IMR-90 (cell line): ENCODE measurements around the gene LRPAP1. TPM values are rescaled to one million over a fixed set of nuclear protein-coding genes. Genes with fewer than 3 reads are reported as not detected.

Source experiments
- ATAC-seq: fragments of 200-7000 bp; cut with Tn5 transposase; 2 replicates; pipeline ENCODE4 v1.9.1; 2020; ENCODE audit warnings: low read depth, mild to moderate bottlenecking, moderate library complexity
- BruUV-seq: library from RNA; stranded (reverse); fragments of 400-500 nt; replicated peaks from 2 replicates; lab custom pipeline; 2021; lab: Mats Ljungman, UMichigan
- CTCF ChIA-PET: fragments of 300-600 bp; formaldehyde crosslinking; extraction: SDS; loops from one replicate; lab custom pipeline; 2021; ENCODE audit warnings: antibody characterized with exemption; lab: Yijun Ruan, JAX
- POLR2A ChIA-PET: fragments of 300-600 bp; sonication (Branson Sonifier 250); formaldehyde crosslinking; loops from one replicate; lab custom pipeline; 2022; ENCODE audit warnings: antibody characterized with exemption; ENCODE audit not compliant: unreplicated experiment; lab: Charles Lee
- DNase-seq: peaks from one replicate; pipeline ENCODE4 v3.0.0; 2013
- H2AFZ ChIP-seq: replicated peaks from 2 replicates; pipeline ENCODE3; 2013; ENCODE audit warnings: low read length, mild to moderate bottlenecking; ENCODE audit not compliant: poor library complexity
- H2AK5ac ChIP-seq: 2 replicates; pipeline ENCODE4 v1.6.1; 2013; ENCODE audit warnings: low read depth, low read length, inconsistent platforms
- H2AK9ac ChIP-seq: replicated peaks from 2 replicates; pipeline ENCODE3; 2013; ENCODE audit warnings: mild to moderate bottlenecking, low read depth, low read length, moderate library complexity; ENCODE audit not compliant: poor library complexity
- H2BK120ac ChIP-seq: 2 replicates; pipeline ENCODE4 v1.6.1; 2013; ENCODE audit warnings: low read depth, low read length, inconsistent platforms
- H2BK15ac ChIP-seq: 3 replicates; pipeline ENCODE4 v1.6.1; 2013; ENCODE audit warnings: low read depth, low read length, inconsistent platforms
- H2BK20ac ChIP-seq: 2 replicates; pipeline ENCODE4 v1.6.1; 2013; ENCODE audit warnings: low read depth, mild to moderate bottlenecking, inconsistent platforms, low read length, moderate library complexity
- H2BK5ac ChIP-seq: 2 replicates; pipeline ENCODE4 v1.6.1; 2013; ENCODE audit warnings: mild to moderate bottlenecking, low read depth, low read length, inconsistent platforms; ENCODE audit not compliant: poor library complexity, severe bottlenecking
- H3K14ac ChIP-seq: replicated peaks from 2 replicates; pipeline ENCODE4 v1.6.1; 2013; ENCODE audit warnings: low read depth, low read length, inconsistent platforms
- H3K18ac ChIP-seq: 2 replicates; pipeline ENCODE4 v1.6.1; 2013; ENCODE audit warnings: low read depth, low read length, control low read depth
- H3K23ac ChIP-seq: 2 replicates; pipeline ENCODE4 v1.6.1; 2013; ENCODE audit warnings: low read depth, low read length, inconsistent platforms
- H3K27ac ChIP-seq: 2 replicates; pipeline ENCODE4 v1.5.1; 2013; ENCODE audit warnings: mild to moderate bottlenecking, control low read depth, low read length; ENCODE audit not compliant: insufficient read depth
- H3K27me3 ChIP-seq: 2 replicates; pipeline ENCODE4 v1.6.1; 2013; ENCODE audit warnings: low read length; ENCODE audit not compliant: control insufficient read depth, insufficient read depth
- H3K36me3 ChIP-seq: 2 replicates; pipeline ENCODE4 v1.6.1; 2013; ENCODE audit warnings: low read length, mixed read lengths; ENCODE audit not compliant: control insufficient read depth, insufficient read depth
- H3K4ac ChIP-seq: 2 replicates; pipeline ENCODE4 v1.6.1; 2013; ENCODE audit warnings: low read depth, low read length, inconsistent platforms
- H3K4me1 ChIP-seq: 2 replicates; pipeline ENCODE4 v1.6.1; 2013; ENCODE audit warnings: low read length, mixed read lengths; ENCODE audit not compliant: control insufficient read depth, insufficient read depth
- H3K4me2 ChIP-seq: 2 replicates; pipeline ENCODE4 v1.6.1; 2013; ENCODE audit warnings: low read depth, mild to moderate bottlenecking, control low read depth, low read length, moderate library complexity
- H3K4me3 ChIP-seq: 2 replicates; pipeline ENCODE4 v1.5.1; 2013; ENCODE audit warnings: low read depth, mild to moderate bottlenecking, control low read depth, low read length, moderate library complexity; ENCODE audit not compliant: insufficient read depth
- H3K56ac ChIP-seq: 2 replicates; pipeline ENCODE4 v1.6.1; 2013; ENCODE audit warnings: low read length, inconsistent platforms; ENCODE audit not compliant: insufficient read depth; ENCODE audit errors: extremely low read depth
- H3K79me1 ChIP-seq, 2 experiments: 2 replicates each; pipeline ENCODE4 v1.6.1; 2013; ENCODE audit warnings: low read length in 2 of 2, inconsistent platforms in 1 of 2, low read depth in 1 of 2
- H3K9ac ChIP-seq: 2 replicates; pipeline ENCODE4 v1.6.1; 2013; ENCODE audit warnings: low read depth, low read length, control low read depth
- H3K9me1 ChIP-seq: 2 replicates; pipeline ENCODE4 v1.6.1; 2013; ENCODE audit warnings: low read length, inconsistent platforms; ENCODE audit not compliant: insufficient read depth
- H3K9me3 ChIP-seq: 2 replicates; pipeline ENCODE4 v1.6.1; 2013; ENCODE audit warnings: low read length; ENCODE audit not compliant: control insufficient read depth, insufficient read depth
- H4K20me1 ChIP-seq: 2 replicates; pipeline ENCODE4 v1.6.1; 2013; ENCODE audit warnings: low read length, inconsistent platforms; ENCODE audit not compliant: insufficient read depth
- H4K5ac ChIP-seq: 2 replicates; pipeline ENCODE4 v1.6.1; 2013; ENCODE audit warnings: mild to moderate bottlenecking, low read depth, low read length, control low read depth
- H4K8ac ChIP-seq, 2 experiments: 2 replicates each; pipeline ENCODE4 v1.6.1; 2013; ENCODE audit warnings: low read depth in 2 of 2, low read length in 2 of 2, control low read depth in 1 of 2, inconsistent platforms in 1 of 2
- H4K91ac ChIP-seq: 2 replicates; pipeline ENCODE4 v1.6.1; 2013; ENCODE audit warnings: low read depth, low read length, inconsistent platforms; ENCODE audit not compliant: insufficient read depth
- BHLHE40 ChIP-seq: fragments of 150-350 bp; IDR thresholded peaks from 2 replicates; pipeline ENCODE4 v1.6.1; 2016; ENCODE audit warnings: mild to moderate bottlenecking, low read depth, low read length
- CEBPB ChIP-seq: IDR thresholded peaks from 2 replicates; pipeline ENCODE4 v1.6.1; 2012; ENCODE audit warnings: low read depth, low read length, improper control_type of control experiment
- CHD1 ChIP-seq: IDR thresholded peaks from 2 replicates; pipeline ENCODE4 v1.6.1; 2012; ENCODE audit warnings: low read depth, low read length, improper control_type of control experiment
- FOS ChIP-seq: fragments of 150-350 bp; IDR thresholded peaks from 2 replicates; pipeline ENCODE4 v1.6.1; 2016; ENCODE audit warnings: low read depth, low read length
- MAFK ChIP-seq: IDR thresholded peaks from 2 replicates; pipeline ENCODE4 v1.6.1; 2012; ENCODE audit warnings: low read depth, low read length, improper control_type of control experiment
- MXI1 ChIP-seq: IDR thresholded peaks from 2 replicates; pipeline ENCODE4 v1.6.1; 2012; ENCODE audit warnings: low read depth, mild to moderate bottlenecking, low read length, moderate library complexity, borderline replicate concordance
- NFE2L2 ChIP-seq: fragments of 150-350 bp; IDR thresholded peaks from 2 replicates; pipeline ENCODE4 v1.6.1; 2016; ENCODE audit warnings: low read depth, mild to moderate bottlenecking, low read length
- RAD21 ChIP-seq: IDR thresholded peaks from 2 replicates; pipeline ENCODE4 v1.6.1; 2012; ENCODE audit warnings: low read length, improper control_type of control experiment
- RCOR1 ChIP-seq: IDR thresholded peaks from 2 replicates; pipeline ENCODE4 v1.6.1; 2012; ENCODE audit warnings: mild to moderate bottlenecking, low read length, improper control_type of control experiment; ENCODE audit not compliant: insufficient replicate concordance
- RFX5 ChIP-seq: IDR thresholded peaks from 2 replicates; pipeline ENCODE4 v1.8.0; 2012; ENCODE audit warnings: low read depth, mild to moderate bottlenecking, low read length, moderate library complexity
- WGBS, 2 experiments: methylation state at CpG; one replicate each; pipeline versions ENCODE4 v1.1.5 to v1.1.7; 2013; ENCODE audit warnings: missing lambda C conversion rate in 2 of 2; ENCODE audit not compliant: insufficient read length in 1 of 2; ENCODE audit errors: extremely low coverage in 2 of 2; 5-methylcytosine and 5-hydroxymethylcytosine counted together
- dilution Hi-C: fragments of 300-500 bp; cut with HindIII; formaldehyde crosslinking; loops from one replicate; pipeline ENCODE4 v1.14.3; 2018; ENCODE audit warnings: low sequenced_read_pairs; ENCODE audit not compliant: unreplicated experiment
- in situ Hi-C: fragments of 300-500 bp; cut with MboI; formaldehyde crosslinking; loops from 3 replicates; pipeline ENCODE4 v1.14.3; 2019; ENCODE audit warnings: low sequenced_read_pairs, inconsistent platforms, mixed read lengths
- intact Hi-C: fragments of 100-400 bp; cut with micrococcal nuclease; formaldehyde crosslinking; loops from 2 replicates; pipeline ENCODE4 v1.10.0; 2022
- polyA plus RNA-seq, 3 experiments: library from polyadenylated mRNA; depleted of rRNA; stranded (reverse); fragments of >200 nt; gene quantifications; 2 replicates each; pipeline ENCODE4 v1.2.3, GENCODE V29; 2012; ENCODE audit warnings: low replicate concordance in 1 of 3
- total RNA-seq: library from RNA; depleted of rRNA; stranded (reverse); fragments of >200 nt; gene quantifications from 2 replicates; pipeline ENCODE4 v1.2.3, GENCODE V29; 2012
- TF ChIP-seq, protein P1 (sequence below): fragments of 150-350 bp; IDR thresholded peaks from 2 replicates; pipeline ENCODE4 v1.6.1; 2016; ENCODE audit warnings: low read depth, mild to moderate bottlenecking, low read length, moderate library complexity, borderline replicate concordance
- TF ChIP-seq, protein P2 (sequence below): conservative IDR thresholded peaks from 2 replicates; pipeline ENCODE4 v1.5.1; 2012; ENCODE audit warnings: mild to moderate bottlenecking, low read depth, low read length, improper control_type of control experiment

Gene LRPAP1
- total and polyA plus RNA-seq, 2 of the 4 experiments (the other 2 are of a cell fraction): 135 to 175 TPM

DNA sequence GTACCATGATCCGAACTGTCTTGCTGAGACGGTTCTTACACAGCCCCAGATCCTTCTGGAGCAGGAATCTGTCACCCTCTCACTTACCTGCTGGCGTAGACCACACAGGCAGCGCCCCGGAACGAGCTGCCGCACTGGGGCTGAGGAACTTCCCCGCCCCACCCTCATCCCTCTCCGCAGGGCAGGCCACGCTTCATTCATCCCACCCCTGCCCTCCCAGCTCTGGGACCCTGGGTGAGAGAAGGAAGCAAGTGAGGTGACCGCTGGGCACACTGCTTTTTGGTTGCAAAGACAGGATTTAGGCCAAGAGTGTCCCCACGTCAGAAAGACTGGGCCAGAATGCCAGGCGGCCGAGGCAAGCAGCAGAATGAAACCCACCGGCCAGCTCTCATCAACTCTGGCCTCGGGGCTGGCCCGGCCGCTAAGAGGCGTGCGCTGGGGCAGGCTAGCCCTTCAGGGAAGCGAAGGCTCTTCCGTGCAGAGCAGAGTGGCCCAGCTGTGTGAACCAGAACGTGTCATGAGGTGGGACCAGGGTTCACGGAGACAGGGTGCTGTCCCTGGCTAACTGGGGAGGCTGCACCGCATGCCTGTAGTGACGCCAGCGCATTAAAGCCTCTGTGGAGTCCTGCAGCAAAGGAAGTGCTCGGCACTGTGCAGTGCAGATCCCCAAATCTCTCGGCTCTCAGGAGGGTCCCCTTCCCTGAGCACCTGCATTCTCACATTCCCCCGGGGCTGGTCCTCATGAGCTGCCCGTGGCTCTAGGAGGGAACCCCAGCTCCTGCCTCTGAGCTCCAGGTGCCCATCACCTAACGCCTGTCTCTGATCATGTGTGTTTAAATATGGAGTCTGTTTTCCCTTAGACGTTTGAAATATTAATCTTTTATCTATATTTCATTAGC, 6.4 kb downstream of the LRPAP1 start (continued):
- TF ChIP-seq FOS: no peak

DNA sequence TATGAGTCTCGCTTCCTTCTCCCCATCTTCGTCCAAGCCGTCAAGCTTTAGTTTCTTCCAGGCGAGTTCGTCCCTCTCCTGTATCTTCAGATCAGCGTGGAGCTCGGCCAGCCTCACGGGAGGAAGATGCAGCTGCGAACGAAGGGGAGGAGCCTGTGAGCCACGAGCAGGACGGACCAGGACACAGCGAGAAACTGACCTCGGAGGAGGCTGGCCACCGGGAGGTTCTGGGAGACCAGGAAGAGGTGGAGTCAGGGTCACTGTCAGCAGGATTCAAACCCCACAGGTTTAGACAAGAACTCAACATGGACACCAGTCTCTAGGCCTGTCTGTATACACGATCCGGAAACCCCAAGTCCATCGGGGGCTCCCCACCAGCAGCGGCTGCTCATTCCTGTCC, 7.3 kb downstream of the LRPAP1 start:
- Histone ChIP-seq H3K4me3 (no peak overlapping the region), H2BK20ac (no peak overlapping the region), H4K5ac (no peak overlapping the region), H2AFZ (no peak overlapping the region), H3K18ac (no peak overlapping the region), H2BK5ac (no peak overlapping the region), H3K4me1 (no peaks in the 10 kb centered on the region), H3K14ac (no peak overlapping the region), H2AK5ac (no peak overlapping the region), H3K4ac (no peak overlapping the region), H3K56ac (no peak overlapping the region), H3K27ac (no peak overlapping the region), H2BK120ac (no peak overlapping the region), H4K8ac (no peak overlapping the region), H3K4me2 (no peak overlapping the region), H3K36me3 (peaks cover 48% of the 10 kb centered on the region), H3K9me3 (no peaks in the 10 kb centered on the region), H3K9ac (no peak overlapping the region), H3K79me1 (peaks cover 10 to 32% of the 10 kb centered on the region in 2 experiments), H2AK9ac (no peak overlapping the region), H3K27me3 (no peaks in the 10 kb centered on the region), H3K23ac (no peak overlapping the region), H3K9me1 (no peaks in the 10 kb centered on the region), H4K91ac (no peak overlapping the region), H4K20me1 (peaks cover 40% of the 10 kb centered on the region), H2BK15ac (no peak overlapping the region)
- ChIA-PET POLR2A (no interaction called here), CTCF (no interaction called here)
- in situ Hi-C loops (no loop called here), intact Hi-C loops (no loop called here), dilution Hi-C loops (no loop called here)
- ATAC-seq: no peak
- DNase-seq: no peak
- no peak for TF ChIP-seq MXI1
- no peak for TF ChIP-seq BHLHE40
- no peak for TF ChIP-seq RCOR1
- TF ChIP-seq CHD1: no peak
- TF ChIP-seq, protein P1, sequence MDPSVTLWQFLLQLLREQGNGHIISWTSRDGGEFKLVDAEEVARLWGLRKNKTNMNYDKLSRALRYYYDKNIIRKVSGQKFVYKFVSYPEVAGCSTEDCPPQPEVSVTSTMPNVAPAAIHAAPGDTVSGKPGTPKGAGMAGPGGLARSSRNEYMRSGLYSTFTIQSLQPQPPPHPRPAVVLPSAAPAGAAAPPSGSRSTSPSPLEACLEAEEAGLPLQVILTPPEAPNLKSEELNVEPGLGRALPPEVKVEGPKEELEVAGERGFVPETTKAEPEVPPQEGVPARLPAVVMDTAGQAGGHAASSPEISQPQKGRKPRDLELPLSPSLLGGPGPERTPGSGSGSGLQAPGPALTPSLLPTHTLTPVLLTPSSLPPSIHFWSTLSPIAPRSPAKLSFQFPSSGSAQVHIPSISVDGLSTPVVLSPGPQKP: no peak
- TF ChIP-seq RFX5: no peak
- TF ChIP-seq CEBPB: no peak
- no peak for TF ChIP-seq MAFK
- no peak for TF ChIP-seq RAD21
- no peak for TF ChIP-seq NFE2L2
- TF ChIP-seq, protein P2, sequence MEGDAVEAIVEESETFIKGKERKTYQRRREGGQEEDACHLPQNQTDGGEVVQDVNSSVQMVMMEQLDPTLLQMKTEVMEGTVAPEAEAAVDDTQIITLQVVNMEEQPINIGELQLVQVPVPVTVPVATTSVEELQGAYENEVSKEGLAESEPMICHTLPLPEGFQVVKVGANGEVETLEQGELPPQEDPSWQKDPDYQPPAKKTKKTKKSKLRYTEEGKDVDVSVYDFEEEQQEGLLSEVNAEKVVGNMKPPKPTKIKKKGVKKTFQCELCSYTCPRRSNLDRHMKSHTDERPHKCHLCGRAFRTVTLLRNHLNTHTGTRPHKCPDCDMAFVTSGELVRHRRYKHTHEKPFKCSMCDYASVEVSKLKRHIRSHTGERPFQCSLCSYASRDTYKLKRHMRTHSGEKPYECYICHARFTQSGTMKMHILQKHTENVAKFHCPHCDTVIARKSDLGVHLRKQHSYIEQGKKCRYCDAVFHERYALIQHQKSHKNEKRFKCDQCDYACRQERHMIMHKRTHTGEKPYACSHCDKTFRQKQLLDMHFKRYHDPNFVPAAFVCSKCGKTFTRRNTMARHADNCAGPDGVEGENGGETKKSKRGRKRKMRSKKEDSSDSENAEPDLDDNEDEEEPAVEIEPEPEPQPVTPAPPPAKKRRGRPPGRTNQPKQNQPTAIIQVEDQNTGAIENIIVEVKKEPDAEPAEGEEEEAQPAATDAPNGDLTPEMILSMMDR: no peak
- BruUV-seq: no TSS peak
- 83% methylated on average over 6 of the region's 19 CpGs; no CpG with 5 or more reads in 1 of the 2 experiments for WGBS, 2 experiments
